ENCODE results near the gene SLC25A38. TPM values are rescaled to one million over a fixed set of nuclear protein-coding genes. Genes with fewer than 3 reads are reported as not detected.
A peak's percentile ranks its signal among the peaks of the same experiment; 100 is the strongest.

The SLC25A38 gene
- total and polyA plus RNA-seq, 10 of the 15 experiments (the other 5 are each of a cell fraction or from before 2014, with no cell fraction given), result 15.2 to 55.2 (median 39.2) TPM

- in situ Hi-C loops (cut with MboI), result no loop called here
- ChIA-PET POLR2A (no interaction called here), SMC1A (ENCODE audit: uncharacterized antibody, unreplicated experiment) (interaction anchor here (0.7 to 2.5 kb wide), 5 partner anchors 8 to 225 kb away, joined by 3 to 10 read pairs (median 3); partner anchors contain the start of gene RPSA), RAD21 (ENCODE audit: unreplicated experiment) (no interaction called here), CTCF (interaction anchor here (1.0 to 4.1 kb wide), 5 partner anchors 8 to 224 kb away, joined by 3 to 43 read pairs (median 5); partner anchors contain the start of gene RPSA)
- BruUV-seq (replicated peaks), result no TSS peak
- H3K4me1 ChIP-seq (ENCODE audit: control insufficient read depth, insufficient read depth, low read length), result no peaks in the 10 kb centered on the region
- ATAC-seq, result peak; percentile 8
- H3K9ac ChIP-seq (ENCODE audit: control insufficient read depth, insufficient read depth, low read length), result no peak overlapping the region
- H3K4me2 ChIP-seq (ENCODE audit: control insufficient read depth, insufficient read depth), result no peak overlapping the region
- no peak for FAIRE-seq
- peaks cover 4% of the 10 kb centered on the region for H4K20me1 ChIP-seq (ENCODE audit: control insufficient read depth, insufficient read depth)
- WGBS (ENCODE audit: insufficient coverage, insufficient replicate concordance, low lambda C conversion rate, missing lambda C conversion rate), result 51% methylated on average over 2 of the region's 2 CpGs
- intact Hi-C loops (cut with micrococcal nuclease; ENCODE audit: unreplicated experiment), result no loop called here
- H3K36me3 ChIP-seq (ENCODE audit: control insufficient read depth in 2 of 2, insufficient read depth in 2 of 2, low read length in 1 of 2), result peaks cover 25 to 46% of the 10 kb centered on the region in 2 experiments
- no peaks in the 10 kb centered on the region for H3K9me3 ChIP-seq (replicated peaks; ENCODE audit: control insufficient read depth, insufficient read depth, low read length)
- H3K4me3 ChIP-seq, result no peak overlapping the region
- no peaks in the 10 kb centered on the region for H3K27me3 ChIP-seq (replicated peaks in 1 of 2; ENCODE audit: control insufficient read depth in 2 of 2, insufficient read depth in 2 of 2, low read length in 1 of 2)
- no peak for DNase-seq (ENCODE audit: low read depth, low spot score)
- no peak overlapping the region for H2AFZ ChIP-seq (ENCODE audit: control insufficient read depth, low read depth, low read length)
- peaks cover 13% of the 10 kb centered on the region for H3K79me2 ChIP-seq (ENCODE audit: control insufficient read depth, insufficient read depth, low read length)
- H3K27ac ChIP-seq (ENCODE audit: control insufficient read depth, insufficient read depth), result no peak overlapping the region
- no peak for TF ChIP-seq MYC (IDR thresholded peaks at IDR 0.05; ENCODE audit: insufficient read depth, insufficient read length, insufficient replicate concordance, low read length, severe bottlenecking)
- TF ChIP-seq BRCA1 (IDR thresholded peaks at IDR 0.05; ENCODE audit: low read depth, low read length), result no peak
- TF ChIP-seq ZZZ3 (IDR thresholded peaks at IDR 0.05; ENCODE audit: control insufficient read depth, insufficient read length, low read depth), result no peak
- no peak for TF ChIP-seq JUNB (IDR thresholded peaks at IDR 0.05)
- no peak for TF ChIP-seq HDAC6 (IDR thresholded peaks at IDR 0.05; ENCODE audit: unreplicated experiment)
- TF ChIP-seq, protein P1, sequence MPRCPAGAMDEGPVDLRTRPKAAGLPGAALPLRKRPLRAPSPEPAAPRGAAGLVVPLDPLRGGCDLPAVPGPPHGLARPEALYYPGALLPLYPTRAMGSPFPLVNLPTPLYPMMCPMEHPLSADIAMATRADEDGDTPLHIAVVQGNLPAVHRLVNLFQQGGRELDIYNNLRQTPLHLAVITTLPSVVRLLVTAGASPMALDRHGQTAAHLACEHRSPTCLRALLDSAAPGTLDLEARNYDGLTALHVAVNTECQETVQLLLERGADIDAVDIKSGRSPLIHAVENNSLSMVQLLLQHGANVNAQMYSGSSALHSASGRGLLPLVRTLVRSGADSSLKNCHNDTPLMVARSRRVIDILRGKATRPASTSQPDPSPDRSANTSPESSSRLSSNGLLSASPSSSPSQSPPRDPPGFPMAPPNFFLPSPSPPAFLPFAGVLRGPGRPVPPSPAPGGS (IDR thresholded peaks at IDR 0.05; ENCODE audit: borderline replicate concordance, insufficient read depth, low read depth, low read length, poor library complexity, severe bottlenecking), result peak; percentile 35
- no peak for TF ChIP-seq SIX5 (IDR thresholded peaks at IDR 0.05; ENCODE audit: low read depth, low read length, severe bottlenecking)
- TF ChIP-seq CBX5 (IDR thresholded peaks at IDR 0.05; ENCODE audit: low read depth), result no peak
- no peak for TF ChIP-seq WRNIP1 (IDR thresholded peaks at IDR 0.05; ENCODE audit: borderline replicate concordance, low read depth, low read length)
- no peak for TF ChIP-seq RELA (IDR thresholded peaks at IDR 0.05; ENCODE audit: borderline replicate concordance, partially characterized antibody)
- TF ChIP-seq CUX1 (IDR thresholded peaks at IDR 0.05; ENCODE audit: insufficient replicate concordance, low read depth, low read length), result no peak
- no peak for TF ChIP-seq CBX3 (IDR thresholded peaks at IDR 0.05; ENCODE audit: borderline replicate concordance, low read depth)
- no peak for TF ChIP-seq FOS (IDR thresholded peaks at IDR 0.05; ENCODE audit: borderline replicate concordance, extremely low read depth, insufficient read length)
- no peak for TF ChIP-seq NR2F1 (conservative IDR thresholded peaks at IDR 0.05)
- TF ChIP-seq, protein P2, sequence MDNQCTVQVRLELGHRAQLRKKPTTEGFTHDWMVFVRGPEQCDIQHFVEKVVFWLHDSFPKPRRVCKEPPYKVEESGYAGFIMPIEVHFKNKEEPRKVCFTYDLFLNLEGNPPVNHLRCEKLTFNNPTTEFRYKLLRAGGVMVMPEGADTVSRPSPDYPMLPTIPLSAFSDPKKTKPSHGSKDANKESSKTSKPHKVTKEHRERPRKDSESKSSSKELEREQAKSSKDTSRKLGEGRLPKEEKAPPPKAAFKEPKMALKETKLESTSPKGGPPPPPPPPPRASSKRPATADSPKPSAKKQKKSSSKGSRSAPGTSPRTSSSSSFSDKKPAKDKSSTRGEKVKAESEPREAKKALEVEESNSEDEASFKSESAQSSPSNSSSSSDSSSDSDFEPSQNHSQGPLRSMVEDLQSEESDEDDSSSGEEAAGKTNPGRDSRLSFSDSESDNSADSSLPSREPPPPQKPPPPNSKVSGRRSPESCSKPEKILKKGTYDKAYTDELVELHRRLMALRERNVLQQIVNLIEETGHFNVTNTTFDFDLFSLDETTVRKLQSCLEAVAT (IDR thresholded peaks at IDR 0.05), result no peak
- TF ChIP-seq SP1 (IDR thresholded peaks at IDR 0.05; ENCODE audit: low read depth, low read length), result no peak
- TF ChIP-seq NFIC (IDR thresholded peaks at IDR 0.05; ENCODE audit: low read depth, low read length), result no peak
Observed at GRCh38 chr3:39414421-39414907, 31.3 kb downstream of the SLC25A38 start.
